ENCODE measurements around the gene MAML2.
"Not testable (repeated sequence)": the region's sequence is repeated elsewhere in the genome, so short reads cannot be mapped to it uniquely, and the experiment has no call there.

- TF ChIP-seq CTCF (IDR thresholded peaks at IDR 0.05; ENCODE audit: poor library complexity); EZH2 (IDR thresholded peaks at IDR 0.05; ENCODE audit: borderline replicate concordance): not testable (repeated sequence)
These were observed 74.5 kb downstream of the MAML2 start for GRCh38 chr11:96268527-96268926.

Measured in hepatocyte (in vitro differentiated cells).